Dendritic cell treated with granulocyte-macrophage colony-stimulating factor and Interleukin-4, amounts not matched to agents 40 ng/mL and 50 ng/mL, for 4 days (primary cell): ENCODE data around the gene SHISAL2A.

ENCODE experiments used
- H3K27ac Mint-ChIP-seq: one replicate; pipeline ENCODE4 v1.8.0; 2022; ENCODE audit warnings: mild to moderate bottlenecking, mixed read lengths
- H3K27me3 Mint-ChIP-seq: one replicate; pipeline ENCODE4 v1.8.0; 2022; ENCODE audit warnings: mild to moderate bottlenecking, mixed read lengths
- H3K36me3 Mint-ChIP-seq: one replicate; pipeline ENCODE4 v1.8.0; 2022; ENCODE audit warnings: low read depth, mixed read lengths
- H3K4me1 Mint-ChIP-seq: one replicate; pipeline ENCODE4 v1.8.0; 2022; ENCODE audit warnings: low read depth, mixed read lengths
- H3K4me3 Mint-ChIP-seq: one replicate; pipeline ENCODE4 v1.8.0; 2022; ENCODE audit warnings: mild to moderate bottlenecking, moderate library complexity, mixed read lengths
- H3K9me3 Mint-ChIP-seq: one replicate; pipeline ENCODE4 v1.8.0; 2022; ENCODE audit warnings: mixed read lengths
- intact Hi-C: fragments of 100-400 bp; cut with micrococcal nuclease; formaldehyde crosslinking; loops from one replicate; pipeline ENCODE4 v1.15.0; 2022

SHISAL2A gene

GRCh38 chr1:52602856-52603600 lies 29.9 kb upstream of the SHISAL2A start:
- Mint-ChIP-seq H3K9me3 (no peaks in the 10 kb centered on the region), H3K4me1 (peaks cover 30% of the 10 kb centered on the region), H3K4me3 (peak overlapping the region; percentile 62), H3K27me3 (peaks cover 43% of the 10 kb centered on the region), H3K27ac (no peak overlapping the region), H3K36me3 (no peaks in the 10 kb centered on the region)
- intact Hi-C loops = no loop called here

DNA sequence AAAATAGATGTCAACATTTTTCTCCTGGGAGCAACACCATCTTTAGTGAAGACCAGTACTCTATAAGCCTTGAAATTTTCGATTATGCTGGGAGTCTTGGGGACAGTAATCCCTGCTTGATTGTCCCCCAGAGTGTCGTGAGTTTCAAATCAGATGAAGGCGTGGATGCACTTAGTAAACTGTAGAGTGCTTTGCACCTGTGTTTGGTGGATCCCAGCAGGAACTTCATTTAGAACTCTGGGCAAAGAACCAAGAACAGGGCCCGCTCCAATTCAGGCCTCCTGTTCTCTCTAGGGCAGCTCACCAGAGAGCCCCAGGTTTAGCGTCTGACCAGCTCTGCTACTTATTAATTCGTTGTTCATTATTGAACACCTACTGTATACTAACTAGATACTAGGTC lies 29.3 kb upstream of the SHISAL2A start:
- Mint-ChIP-seq H3K27ac (no peak overlapping the region), H3K9me3 (no peaks in the 10 kb centered on the region), H3K36me3 (no peaks in the 10 kb centered on the region), H3K27me3 (peaks cover 41% of the 10 kb centered on the region), H3K4me3 (no peak overlapping the region), H3K4me1 (peaks cover 30% of the 10 kb centered on the region)
- intact Hi-C loops = no loop called here

DNA sequence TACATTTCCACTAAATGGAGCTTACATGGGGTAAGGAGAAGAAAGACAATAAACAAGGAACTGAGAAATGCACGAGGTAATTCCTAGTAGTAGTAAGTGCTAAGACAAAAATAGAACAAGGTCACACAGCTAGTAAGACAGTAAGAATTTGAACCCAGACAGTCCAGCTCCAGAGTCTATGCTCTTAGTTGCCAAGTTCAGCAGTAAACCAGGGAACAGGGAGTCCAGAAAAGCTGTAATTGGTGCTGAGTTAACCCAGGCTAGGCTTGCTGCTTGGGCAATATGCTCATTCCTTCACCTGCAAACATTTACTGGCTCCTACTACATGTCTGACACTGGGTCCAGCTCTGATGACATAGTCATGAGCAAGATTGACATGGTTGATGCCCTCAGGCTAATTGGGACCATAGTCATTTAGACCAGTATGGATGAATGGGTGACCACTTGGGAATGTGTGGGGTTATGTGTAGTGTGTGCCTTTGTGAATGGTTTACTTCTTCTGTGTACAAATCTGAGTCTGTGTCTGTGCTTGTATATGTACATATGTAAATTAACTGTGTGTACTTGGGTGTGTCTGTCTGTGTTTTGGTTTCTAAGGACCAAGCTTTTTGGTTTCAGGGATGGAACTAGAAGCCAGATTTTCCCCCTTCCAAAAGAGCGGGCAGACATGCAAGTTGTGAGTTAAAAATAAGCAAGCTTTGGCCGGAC lies 28.8 kb upstream of the SHISAL2A start:
- no peak overlapping the region for H3K27ac Mint-ChIP-seq
- intact Hi-C loops = no loop called here
- H3K9me3 Mint-ChIP-seq = no peaks in the 10 kb centered on the region
- H3K36me3 Mint-ChIP-seq = no peaks in the 10 kb centered on the region
- H3K27me3 Mint-ChIP-seq = peaks cover 38% of the 10 kb centered on the region
- peaks cover 30% of the 10 kb centered on the region for H3K4me1 Mint-ChIP-seq
- no peak overlapping the region for H3K4me3 Mint-ChIP-seq

GRCh38 chr1:52613636-52614373 lies 19.2 kb upstream of the SHISAL2A start:
- H3K4me1 Mint-ChIP-seq = no peaks in the 10 kb centered on the region
- no peaks in the 10 kb centered on the region for H3K9me3 Mint-ChIP-seq
- intact Hi-C loops = no loop called here
- H3K36me3 Mint-ChIP-seq = no peaks in the 10 kb centered on the region
- H3K27ac Mint-ChIP-seq = no peak overlapping the region
- H3K27me3 Mint-ChIP-seq = no peaks in the 10 kb centered on the region
- H3K4me3 Mint-ChIP-seq = no peak overlapping the region

DNA sequence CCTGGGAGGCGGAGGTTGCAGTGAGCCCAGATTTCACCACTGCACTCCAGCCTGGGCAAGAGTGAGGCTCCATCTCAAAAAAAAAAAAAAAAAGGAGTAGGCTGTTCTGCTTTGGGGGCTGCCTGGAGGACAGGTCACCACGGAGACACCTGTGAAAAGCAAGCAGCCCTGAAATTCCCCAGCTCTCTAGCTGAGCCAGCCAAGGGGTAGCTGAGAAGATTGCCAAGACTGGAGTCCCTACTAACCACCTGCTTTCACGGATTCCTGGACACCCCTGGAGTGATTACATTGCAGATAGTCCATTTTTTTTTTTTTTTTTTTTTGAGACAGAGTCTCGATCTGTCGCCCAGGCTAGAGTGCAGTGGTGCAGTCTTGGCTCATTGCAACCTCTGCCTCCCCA lies 18.3 kb upstream of the SHISAL2A start:
- Mint-ChIP-seq H3K4me3 (no peak overlapping the region), H3K27me3 (no peaks in the 10 kb centered on the region), H3K9me3 (no peaks in the 10 kb centered on the region), H3K36me3 (no peaks in the 10 kb centered on the region), H3K27ac (no peak overlapping the region), H3K4me1 (no peaks in the 10 kb centered on the region)
- intact Hi-C loops = no loop called here

DNA sequence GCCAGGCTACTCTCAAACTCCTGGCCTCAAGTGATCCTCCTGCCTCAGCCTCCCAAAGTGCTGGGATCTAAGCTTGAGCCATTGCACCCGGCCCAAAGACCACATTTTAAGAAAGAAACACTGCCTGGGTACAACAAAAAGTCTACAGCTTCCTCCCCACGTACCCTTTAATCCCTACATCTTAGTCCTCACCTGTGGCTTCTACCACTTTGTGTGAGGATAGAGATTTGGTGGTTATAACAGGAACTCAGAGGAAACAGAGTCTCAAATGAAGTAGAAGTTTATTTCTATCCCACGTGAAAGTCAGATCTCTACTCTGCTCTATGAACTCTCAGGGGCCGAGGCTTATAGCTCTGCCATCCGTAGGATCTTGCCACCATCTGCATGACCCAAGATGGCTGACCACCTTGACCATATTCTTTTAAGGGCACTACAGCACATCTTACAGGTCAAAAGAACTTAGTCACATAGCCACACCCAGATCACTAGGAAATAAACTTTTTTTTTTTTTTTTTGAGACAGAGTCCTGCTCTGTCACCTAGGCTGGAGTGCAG lies 17.4 kb upstream of the SHISAL2A start:
- no peaks in the 10 kb centered on the region for H3K9me3 Mint-ChIP-seq
- no peak overlapping the region for H3K4me3 Mint-ChIP-seq
- H3K36me3 Mint-ChIP-seq = no peaks in the 10 kb centered on the region
- no peak overlapping the region for H3K27ac Mint-ChIP-seq
- no peaks in the 10 kb centered on the region for H3K4me1 Mint-ChIP-seq
- H3K27me3 Mint-ChIP-seq = no peaks in the 10 kb centered on the region
- intact Hi-C loops = no loop called here

DNA sequence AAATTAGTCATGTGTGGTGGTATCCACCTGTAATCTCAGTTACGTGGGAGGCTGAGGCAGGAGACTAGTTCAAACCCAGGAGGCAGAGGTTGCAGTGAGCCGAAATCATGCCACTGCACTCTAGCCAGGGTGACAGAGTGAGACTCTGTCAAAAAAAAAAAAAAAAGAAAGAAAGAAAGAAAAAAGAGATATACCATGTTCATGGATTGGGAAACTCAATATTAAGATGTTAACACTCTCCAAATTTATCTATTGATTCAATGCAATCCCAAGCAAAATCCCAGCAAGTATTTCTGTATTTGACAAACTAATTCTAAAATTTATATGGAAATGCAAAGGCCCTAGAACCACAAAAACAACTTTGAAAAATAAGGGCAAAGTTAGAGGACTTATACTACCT lies 11.0 kb upstream of the SHISAL2A start:
- Mint-ChIP-seq H3K27me3 (peaks cover 2% of the 10 kb centered on the region), H3K36me3 (no peaks in the 10 kb centered on the region), H3K4me3 (no peak overlapping the region), H3K9me3 (no peaks in the 10 kb centered on the region), H3K27ac (no peak overlapping the region), H3K4me1 (peaks cover 2% of the 10 kb centered on the region)
- intact Hi-C loops = no loop called here

GRCh38 chr1:52623812-52624211 lies 9.2 kb upstream of the SHISAL2A start:
- Mint-ChIP-seq H3K4me3 (no peak overlapping the region), H3K36me3 (no peaks in the 10 kb centered on the region), H3K9me3 (no peaks in the 10 kb centered on the region), H3K27ac (no peak overlapping the region), H3K27me3 (peaks cover 2% of the 10 kb centered on the region), H3K4me1 (peaks cover 10% of the 10 kb centered on the region)
- intact Hi-C loops = no loop called here

GRCh38 chr1:52627028-52627427 lies 5.9 kb upstream of the SHISAL2A start:
- intact Hi-C loops = no loop called here
- Mint-ChIP-seq H3K9me3 (no peaks in the 10 kb centered on the region), H3K36me3 (no peaks in the 10 kb centered on the region), H3K4me3 (no peak overlapping the region), H3K4me1 (peaks cover 17% of the 10 kb centered on the region), H3K27ac (no peak overlapping the region), H3K27me3 (peaks cover 10% of the 10 kb centered on the region)

DNA sequence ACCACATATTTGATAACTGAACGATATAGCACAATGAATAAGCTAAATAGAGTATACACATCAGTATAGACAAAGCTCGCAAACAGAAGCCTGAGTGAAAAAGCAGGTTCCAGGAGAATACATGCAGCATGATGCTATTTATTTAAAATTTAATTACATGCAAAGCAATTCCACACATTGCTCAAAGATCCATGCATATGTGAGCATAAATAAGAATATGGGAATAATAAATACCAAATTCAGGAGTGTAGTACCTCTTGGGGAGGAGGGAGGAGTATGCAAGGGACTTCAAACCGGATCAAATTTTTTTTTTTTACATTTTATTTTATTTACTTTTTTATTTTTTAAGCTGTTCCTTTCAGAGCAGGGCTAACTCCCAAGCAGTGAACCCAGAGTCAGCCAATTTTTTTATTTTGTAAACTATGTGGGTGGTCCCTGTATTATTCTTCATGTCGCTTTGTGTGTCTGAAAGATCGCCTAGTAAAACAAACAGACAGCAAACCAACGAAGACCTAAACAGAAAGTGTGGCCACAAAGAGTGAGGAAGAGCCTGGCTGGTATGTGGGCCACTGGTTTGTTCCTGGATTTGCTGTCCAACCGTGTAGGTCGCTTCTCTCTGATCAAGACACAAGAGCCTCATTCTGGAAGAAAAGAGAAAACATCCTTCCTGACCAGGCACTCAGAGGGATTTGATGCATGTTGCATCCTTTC lies 4.2 kb upstream of the SHISAL2A start:
- peaks cover 31% of the 10 kb centered on the region for H3K4me1 Mint-ChIP-seq

DNA sequence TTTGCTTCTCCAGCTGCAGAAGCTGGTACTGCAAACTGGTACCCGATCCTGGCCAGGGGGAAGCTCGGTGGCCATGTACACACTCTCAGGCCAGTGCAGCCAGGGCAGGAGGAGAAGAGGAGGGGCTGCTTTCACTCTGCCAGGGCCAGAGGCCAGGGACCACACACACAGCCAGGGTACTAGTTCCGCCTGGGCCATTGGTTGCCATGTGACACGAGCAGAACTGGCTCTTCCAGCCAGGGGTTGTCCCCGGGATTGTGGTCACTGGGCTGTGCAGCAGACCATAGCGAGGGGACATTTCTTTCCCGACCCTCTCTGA lies 3.7 kb upstream of the SHISAL2A start:
- H3K27ac Mint-ChIP-seq = no peak overlapping the region
- H3K4me3 Mint-ChIP-seq = no peak overlapping the region
- no peaks in the 10 kb centered on the region for H3K9me3 Mint-ChIP-seq
- H3K4me1 Mint-ChIP-seq = peaks cover 35% of the 10 kb centered on the region
- H3K27me3 Mint-ChIP-seq = peaks cover 30% of the 10 kb centered on the region
- intact Hi-C loops = no loop called here
- no peaks in the 10 kb centered on the region for H3K36me3 Mint-ChIP-seq

More for the DNA sequence above, 4.2 kb upstream of the SHISAL2A start:
- Mint-ChIP-seq H3K36me3 (no peaks in the 10 kb centered on the region), H3K9me3 (no peaks in the 10 kb centered on the region), H3K27me3 (peaks cover 25% of the 10 kb centered on the region), H3K27ac (no peak overlapping the region), H3K4me3 (no peak overlapping the region)
- intact Hi-C loops = no loop called here

GRCh38 chr1:52629667-52630066 lies 3.3 kb upstream of the SHISAL2A start:
- intact Hi-C loops = no loop called here
- H3K27ac Mint-ChIP-seq = no peak overlapping the region
- H3K36me3 Mint-ChIP-seq = no peaks in the 10 kb centered on the region
- H3K4me3 Mint-ChIP-seq = no peak overlapping the region
- no peaks in the 10 kb centered on the region for H3K9me3 Mint-ChIP-seq
- H3K4me1 Mint-ChIP-seq = peaks cover 35% of the 10 kb centered on the region
- H3K27me3 Mint-ChIP-seq = peaks cover 30% of the 10 kb centered on the region

DNA sequence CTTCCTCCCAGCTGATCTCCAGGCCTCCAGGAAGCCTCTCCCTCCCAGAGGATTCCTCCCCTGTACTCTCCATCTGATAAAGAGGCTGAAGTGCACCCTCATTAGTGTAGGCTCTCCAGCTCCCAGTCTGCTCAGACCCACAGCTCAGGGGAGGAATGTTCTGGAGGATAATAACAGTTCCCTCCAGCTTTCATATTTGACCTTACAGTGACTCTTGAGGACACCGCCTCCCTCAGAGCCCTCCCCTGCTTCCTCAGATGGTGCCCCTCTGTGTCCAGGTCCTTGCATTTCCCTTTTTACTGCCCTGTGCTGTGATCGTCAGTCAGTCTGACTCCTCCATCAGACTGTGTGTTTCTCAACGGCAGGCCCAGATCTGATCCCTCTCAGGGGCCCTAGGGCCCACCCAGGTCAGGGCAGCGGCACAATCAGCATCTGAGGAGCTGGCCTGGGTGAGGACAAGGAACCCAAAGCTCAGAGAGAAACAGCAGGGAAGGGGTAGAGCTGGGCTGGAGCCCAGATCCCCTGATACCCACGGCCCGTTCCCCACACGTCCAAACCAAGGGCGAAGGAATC lies 1.1 kb upstream of the SHISAL2A start:
- no peaks in the 10 kb centered on the region for H3K36me3 Mint-ChIP-seq
- peaks cover 36% of the 10 kb centered on the region for H3K4me1 Mint-ChIP-seq
- no peak overlapping the region for H3K27ac Mint-ChIP-seq
- intact Hi-C loops = no loop called here
- no peaks in the 10 kb centered on the region for H3K9me3 Mint-ChIP-seq
- no peak overlapping the region for H3K4me3 Mint-ChIP-seq
- H3K27me3 Mint-ChIP-seq = peaks cover 31% of the 10 kb centered on the region
